Frontal cortex (tissue), 4 donors: ENCODE results near the gene CBFB. TPM values are rescaled to one million over a fixed set of nuclear protein-coding genes. Genes with fewer than 3 reads are reported as not detected.
"Not testable (repeated sequence)": the region's sequence is repeated elsewhere in the genome, so short reads cannot be mapped to it uniquely, and the experiment has no call there.

Experiments
- DNase-seq, 2 donors: peaks; one replicate each; pipeline ENCODE4 v3.0.0; 2012; ENCODE audit warnings: low spot score in 2 of 2
- FAIRE-seq: peaks from 2 replicates; lab custom pipeline; 2012; peaks lifted over from hg19 to GRCh38; lab: Jason Lieb, UNC
- total RNA-seq: library from RNA; depleted of rRNA; stranded (reverse); fragments of >200 nt; gene quantifications from one replicate; pipeline ENCODE4 v1.2.3, GENCODE V29; 2014
- donor health status: control.
- donor health status: control.
- donor health status: control.

CBFB gene
- total RNA-seq, 1 donor from 2014 or later: 55.0 TPM

- DNase-seq: no peak
- FAIRE-seq: no peak
Observed at GRCh38 chr16:67039260-67040020, 10.5 kb downstream of the CBFB start.

GRCh38 chr16:67040166-67040565 lies 11.2 kb downstream of the CBFB start:
- FAIRE-seq (no peak), DNase-seq (no peak)

- DNase-seq (no peak), FAIRE-seq (no peak)
Observed at GRCh38 chr16:67040906-67041305, 12.0 kb downstream of the CBFB start.

GRCh38 chr16:67041520-67041919 lies 12.6 kb downstream of the CBFB start:
- not testable (repeated sequence) for FAIRE-seq

GRCh38 chr16:67043420-67043819 lies 14.5 kb downstream of the CBFB start:
- FAIRE-seq: no peak

More at GRCh38 chr16:67041520-67041919, 12.6 kb downstream of the CBFB start:
- not testable (repeated sequence) for DNase-seq

GRCh38 chr16:67050796-67051195 lies 21.8 kb downstream of the CBFB start:
- no peak for FAIRE-seq
- no peak for DNase-seq

More at GRCh38 chr16:67043420-67043819, 14.5 kb downstream of the CBFB start:
- no peak for DNase-seq

- no peak for DNase-seq
- FAIRE-seq: no peak
Observed at GRCh38 chr16:67052399-67052798, 23.4 kb downstream of the CBFB start.

GRCh38 chr16:67053767-67054334 lies 24.9 kb downstream of the CBFB start:
- FAIRE-seq (no peak), DNase-seq (no peak)

GRCh38 chr16:67054901-67055300 lies 26.0 kb downstream of the CBFB start:
- DNase-seq (no peak), FAIRE-seq (no peak)

- DNase-seq (peak in 1 of 2 donors; percentile 22), FAIRE-seq (no peak)
Observed at GRCh38 chr16:67055712-67056487, 27.0 kb downstream of the CBFB start.

GRCh38 chr16:67063008-67063407 lies 34.1 kb downstream of the CBFB start:
- DNase-seq (no peak), FAIRE-seq (no peak)

- FAIRE-seq (no peak), DNase-seq (no peak)
Observed at GRCh38 chr16:67068212-67068753, 39.3 kb downstream of the CBFB start.

- FAIRE-seq: no peak
Observed at GRCh38 chr16:67071476-67072048, 42.6 kb downstream of the CBFB start.

GRCh38 chr16:67075331-67075730 lies 46.4 kb downstream of the CBFB start:
- no peak for DNase-seq
- FAIRE-seq: no peak

More at GRCh38 chr16:67071476-67072048, 42.6 kb downstream of the CBFB start:
- no peak for DNase-seq

- FAIRE-seq: no peak
- DNase-seq: no peak
Observed at GRCh38 chr16:67077871-67078270, 48.9 kb downstream of the CBFB start.

GRCh38 chr16:67082100-67082499 lies 53.2 kb downstream of the CBFB start:
- no peak for DNase-seq
- FAIRE-seq: no peak

- FAIRE-seq: no peak
Observed at GRCh38 chr16:67082891-67083290, 53.9 kb downstream of the CBFB start.

GRCh38 chr16:67084345-67085028 lies 55.5 kb downstream of the CBFB start:
- no peak for FAIRE-seq
- no peak for DNase-seq

More at GRCh38 chr16:67082891-67083290, 53.9 kb downstream of the CBFB start:
- no peak for DNase-seq

GRCh38 chr16:67086822-67087221 lies 57.9 kb downstream of the CBFB start:
- DNase-seq (no peak), FAIRE-seq (no peak)
